HepG2 (cell line): ENCODE data around the gene ANO4. TPM values are rescaled to one million over a fixed set of nuclear protein-coding genes. Genes with fewer than 3 reads are reported as not detected.

Experiments used
- ATAC-seq: fragments of 200-7000 bp; cut with Tn5 transposase; 3 replicates; pipeline ENCODE4 v1.9.1; 2020; ENCODE audit warnings: mild to moderate bottlenecking, moderate library complexity
- BruUV-seq: library from RNA; stranded (reverse); fragments of 400-500 nt; replicated peaks from 2 replicates; lab custom pipeline; 2021; lab: Mats Ljungman, UMichigan
- CTCF ChIA-PET: fragments of 300-600 bp; formaldehyde crosslinking; extraction: SDS; loops from one replicate; lab custom pipeline; 2021; ENCODE audit warnings: low total read pairs, inconsistent platforms, low intra/inter-chr PET ratio; lab: Yijun Ruan, JAX
- POLR2A ChIA-PET: fragments of 350-600 bp; sonication (Branson Sonifier 250); formaldehyde crosslinking; loops from one replicate; lab custom pipeline; 2020; ENCODE audit warnings: antibody characterized with exemption, inconsistent platforms; lab: Yijun Ruan, JAX
- DNase-seq: peaks from one replicate; pipeline ENCODE4 v3.0.0-alpha.2; 2015; ENCODE audit warnings: low spot score
- FAIRE-seq: peaks from 3 replicates; lab custom pipeline; 2011; peaks lifted over from hg19 to GRCh38; lab: Jason Lieb, UNC
- H2AFZ ChIP-seq: one replicate; pipeline ENCODE4 v1.6.1; 2011; ENCODE audit warnings: low read length, inconsistent platforms
- H3K27ac ChIP-seq: fragments of 300-600 bp; 3 replicates; pipeline ENCODE4 v1.8.0; 2011; ENCODE audit warnings: mixed run types, mild to moderate bottlenecking, mixed read lengths, low read length, inconsistent platforms; ENCODE audit not compliant: insufficient read depth; ENCODE audit errors: extremely low read length
- H3K27me3 ChIP-seq, 2 experiments: fragments of 200-600 bp in 1 of 2; 2 replicates in 1 of 2; 3 replicates in 1 of 2; pipeline versions ENCODE4 v1.6.0 to v1.8.0; 2011; ENCODE audit warnings: low read length in 2 of 2, mild to moderate bottlenecking in 2 of 2, moderate library complexity in 2 of 2, inconsistent platforms in 1 of 2; ENCODE audit not compliant: insufficient read depth in 2 of 2, control insufficient read depth in 1 of 2
- H3K36me3 ChIP-seq, 2 experiments: fragments of 200-600 bp in 1 of 2; replicated peaks in 1 of 2; 2 replicates in 1 of 2; 3 replicates in 1 of 2; pipeline versions ENCODE4 v1.5.1 to v1.8.0; 2011; ENCODE audit warnings: low read length in 2 of 2, inconsistent platforms in 1 of 2; ENCODE audit not compliant: insufficient read depth in 2 of 2, control insufficient read depth in 1 of 2
- H3K4me1 ChIP-seq: 2 replicates; pipeline ENCODE4 v1.5.1; 2012; ENCODE audit warnings: low read length, inconsistent platforms; ENCODE audit not compliant: insufficient read depth
- H3K4me2 ChIP-seq: 2 replicates; pipeline ENCODE4 v1.6.0; 2011; ENCODE audit warnings: low read depth, low read length, inconsistent platforms
- H3K4me3 ChIP-seq, 3 experiments: fragments of 200-600 bp in 1 of 3; sonication (generic), shearing (Covaris generic) in 1 of 3; replicated peaks in 1 of 3; 2 replicates each; pipeline ENCODE4 v1.5.1; 2011 to 2016; ENCODE audit warnings: low read length in 3 of 3, inconsistent platforms in 2 of 3, low read depth in 2 of 3, mild to moderate bottlenecking in 2 of 3, control low read depth in 1 of 3, mixed read lengths in 1 of 3; ENCODE audit not compliant: insufficient read depth in 1 of 3
- H3K79me2 ChIP-seq: one replicate; pipeline ENCODE4 v1.6.1; 2011; ENCODE audit warnings: low read length, inconsistent platforms; ENCODE audit not compliant: insufficient read depth
- H3K9ac ChIP-seq: 2 replicates; pipeline ENCODE4 v1.6.0; 2011; ENCODE audit warnings: mild to moderate bottlenecking, low read depth, low read length, inconsistent platforms; ENCODE audit not compliant: insufficient read depth
- H3K9me3 ChIP-seq: 2 replicates; pipeline ENCODE4 v1.5.1; 2012; ENCODE audit warnings: mild to moderate bottlenecking, low read length
- H4K20me1 ChIP-seq: 2 replicates; pipeline ENCODE4 v1.6.0; 2011; ENCODE audit warnings: inconsistent platforms, mild to moderate bottlenecking, low read length, moderate library complexity; ENCODE audit not compliant: insufficient read depth
- ASH2L ChIP-seq: fragments of 300-600, 200-600 bp; sonication (generic); IDR thresholded peaks from 2 replicates; pipeline ENCODE4 v1.7.0; 2017; ENCODE audit warnings: low read depth, mild to moderate bottlenecking, moderate library complexity, mixed read lengths, low read length; ENCODE audit not compliant: insufficient read length
- BRCA1 ChIP-seq: sonication (generic); formaldehyde crosslinking; IDR thresholded peaks from 2 replicates; pipeline ENCODE4 v1.4.0; 2020; ENCODE audit warnings: missing genetic modification reagents
- GTF3A ChIP-seq: sonication (generic); formaldehyde crosslinking; conservative IDR thresholded peaks from 2 replicates; pipeline ENCODE4 v1.4.0; 2020; ENCODE audit warnings: mild to moderate bottlenecking, missing genetic modification reagents
- MBNL3 ChIP-seq: fragments of 250-450 bp; sonication (Bioruptor Pico); conservative IDR thresholded peaks from 2 replicates; pipeline ENCODE4 v1.8.0; 2022; ENCODE audit warnings: mild to moderate bottlenecking, inconsistent platforms
- MED1 ChIP-seq: sonication (generic); formaldehyde crosslinking; IDR thresholded peaks from 2 replicates; pipeline ENCODE4 v1.4.0; 2020; ENCODE audit warnings: missing genetic modification reagents
- MTA1 ChIP-seq: sonication (generic); formaldehyde crosslinking; IDR thresholded peaks from 2 replicates; pipeline ENCODE4 v1.4.0; 2020; ENCODE audit warnings: missing genetic modification reagents, mild to moderate bottlenecking, borderline replicate concordance
- SKI ChIP-seq: fragments of 450-650 bp; IDR thresholded peaks from one replicate; pipeline ENCODE4 v1.6.1; 2018; ENCODE audit warnings: mild to moderate bottlenecking; ENCODE audit not compliant: partially characterized antibody
- ZNF776 ChIP-seq: sonication (generic); formaldehyde crosslinking; IDR thresholded peaks from 2 replicates; pipeline ENCODE4 v1.4.0; 2020; ENCODE audit warnings: mild to moderate bottlenecking, missing genetic modification reagents
- ZNF839 ChIP-seq: sonication (generic); formaldehyde crosslinking; IDR thresholded peaks from 2 replicates; pipeline ENCODE4 v1.4.0; 2020; ENCODE audit warnings: missing genetic modification reagents, mild to moderate bottlenecking, borderline replicate concordance
- ZSCAN25 ChIP-seq: sonication (generic); formaldehyde crosslinking; IDR thresholded peaks from 2 replicates; pipeline ENCODE4 v1.8.0; 2022; ENCODE audit warnings: mild to moderate bottlenecking, missing genetic modification reagents
- WGBS: methylation state at CpG from one replicate; pipeline ENCODE4 v1.1.6; 2017; ENCODE audit warnings: low lambda C conversion rate; 5-methylcytosine and 5-hydroxymethylcytosine counted together
- in situ Hi-C: cut with HindIII; loops from 2 replicates; pipeline ENCODE4 v1.10.0; 2017; ENCODE audit warnings: low pct_unique_long_range_greater_than_20kb; ENCODE audit not compliant: extremely low pct_ligation_motif_present
- intact Hi-C: fragments of 100-400 bp; cut with micrococcal nuclease; formaldehyde crosslinking; loops from one replicate; pipeline ENCODE4 v1.10.0; 2022; ENCODE audit not compliant: unreplicated experiment
- polyA plus RNA-seq, 8 experiments: library from polyadenylated mRNA; depleted of rRNA in 3 of 8; stranded (reverse) in 7 of 8; unstranded in 1 of 8; fragments of >200 nt; fragmentation: Illumina TruSeq in 4 of 8; extraction: Trizol in 4 of 8; gene quantifications; 2 replicates each; pipeline versions ENCODE4 v1.2.1 to v1.2.3, GENCODE V29; 2011 to 2016; ENCODE audit warnings: low read depth in 4 of 8, missing spikeins in 1 of 8, mixed read lengths in 1 of 8; ENCODE audit not compliant: insufficient read depth in 1 of 8
- total RNA-seq, 5 experiments: library from RNA; depleted of rRNA; stranded (reverse); fragments of >200 nt; fragmentation: Illumina TruSeq; extraction: Trizol; gene quantifications; 2 replicates each; pipeline ENCODE4 v1.2.3, GENCODE V29; 2016; ENCODE audit warnings: low read depth in 1 of 5
- TF ChIP-seq, protein P1 (sequence below): sonication (generic); formaldehyde crosslinking; IDR thresholded peaks from 2 replicates; pipeline ENCODE4 v1.5.0; 2020; ENCODE audit warnings: mild to moderate bottlenecking, low read depth, missing genetic modification reagents, borderline replicate concordance

ANO4 gene
- total and polyA plus RNA-seq, 2 of the 13 experiments (the other 11 are each of a cell fraction or from before 2014, with no cell fraction given) = not detected

DNA sequence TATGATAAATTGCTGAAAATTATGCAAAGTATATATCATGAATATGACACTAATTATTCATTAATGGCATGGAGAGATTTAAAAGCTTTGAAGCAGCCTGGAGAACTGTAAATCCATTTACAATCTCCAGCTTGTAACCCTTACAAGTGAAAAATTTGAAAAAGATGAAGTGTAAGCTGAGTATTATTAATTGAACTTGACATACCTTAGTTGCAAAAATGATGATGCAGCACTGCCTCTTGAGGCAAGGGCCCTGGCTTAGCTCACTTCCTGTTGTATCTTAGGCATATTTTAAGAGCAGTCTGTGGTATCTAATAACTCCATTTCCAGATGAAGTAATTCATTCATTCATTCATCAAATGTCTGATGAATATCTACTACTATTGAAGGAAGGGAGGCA is 158.6 kb downstream of the ANO4 start (continued):
- TF ChIP-seq, protein P1, sequence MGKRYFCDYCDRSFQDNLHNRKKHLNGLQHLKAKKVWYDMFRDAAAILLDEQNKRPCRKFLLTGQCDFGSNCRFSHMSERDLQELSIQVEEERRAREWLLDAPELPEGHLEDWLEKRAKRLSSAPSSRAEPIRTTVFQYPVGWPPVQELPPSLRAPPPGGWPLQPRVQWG (CRISPR knock-in tag) = no peak
- TF ChIP-seq GTF3A (CRISPR knock-in tag) (no peak), MTA1 (no peak), BRCA1 (CRISPR knock-in tag) (no peak)

DNA sequence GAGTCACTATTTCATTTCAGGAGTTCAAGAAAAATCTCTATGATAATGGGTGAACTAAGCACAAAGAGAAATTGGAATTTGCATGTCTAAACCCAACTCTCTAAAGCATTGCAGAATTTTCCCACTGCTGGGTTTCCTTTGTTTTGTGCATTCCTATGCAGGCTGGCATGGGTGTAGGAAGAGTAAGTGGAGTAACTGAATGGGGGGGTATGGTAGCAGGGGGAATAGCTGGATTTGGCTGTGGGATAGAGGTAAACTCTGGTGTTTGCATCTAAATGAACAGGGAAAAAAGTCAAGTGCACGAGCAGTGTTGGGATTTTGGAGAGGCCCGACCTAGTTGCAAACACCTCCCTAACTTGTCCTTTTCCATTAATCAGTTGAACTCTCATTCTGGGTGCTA is 159.1 kb downstream of the ANO4 start:
- Histone ChIP-seq H3K27ac (no peak overlapping the region), H3K4me3 (no peak overlapping the region), H3K27me3 (peaks cover 0 to 3% of the 10 kb centered on the region in 2 experiments; a peak in 2 of 5 replicates), H3K9me3 (no peaks in the 10 kb centered on the region), H4K20me1 (no peaks in the 10 kb centered on the region), H3K4me1 (no peaks in the 10 kb centered on the region), H3K79me2 (no peaks in the 10 kb centered on the region), H3K9ac (no peak overlapping the region), H3K36me3 (no peaks in the 10 kb centered on the region), H2AFZ (no peak overlapping the region), H3K4me2 (no peak overlapping the region)
- WGBS = 5% methylated on average over 2 of the region's 2 CpGs
- ATAC-seq = no peak
- TF ChIP-seq SKI (no peak), MBNL3 (CRISPR knock-in tag) (no peak), ASH2L (no peak), MED1 (CRISPR knock-in tag) (no peak), ZNF839 (CRISPR knock-in tag) (no peak), ZNF776 (CRISPR knock-in tag) (no peak), ZSCAN25 (no peak)
- POLR2A ChIA-PET = no interaction called here
- CTCF ChIA-PET = no interaction called here
- in situ Hi-C loops = no loop called here
- no peak for FAIRE-seq
- no peak for DNase-seq
- intact Hi-C loops = no loop called here
- no TSS peak for BruUV-seq
